H7 (cell line): ENCODE results near the gene C2CD5. TPM values are rescaled to one million over a fixed set of nuclear protein-coding genes. Genes with fewer than 3 reads are reported as not detected.
"Not testable (repeated sequence)": the region's sequence is repeated elsewhere in the genome, so short reads cannot be mapped to it uniquely, and the experiment has no call there.

ENCODE experiments used
- DNase-seq: peaks from one replicate; pipeline ENCODE4 v3.0.0; 2012
- H3K27me3 ChIP-seq: 2 replicates; pipeline ENCODE4 v1.6.0; 2011; ENCODE audit warnings: mild to moderate bottlenecking, low read length; ENCODE audit not compliant: control insufficient read depth, insufficient read depth
- H3K36me3 ChIP-seq: replicated peaks from 2 replicates; pipeline ENCODE4 v1.5.1; 2011; ENCODE audit warnings: low read length; ENCODE audit not compliant: control insufficient read depth, insufficient read depth
- H3K4me3 ChIP-seq: 2 replicates; pipeline ENCODE4 v1.5.1; 2011; ENCODE audit warnings: low read depth, mild to moderate bottlenecking, control low read depth, low read length, moderate library complexity; ENCODE audit not compliant: insufficient read depth
- total RNA-seq: library from RNA; depleted of rRNA; stranded (reverse); fragments of >200 nt; shearing (Covaris generic); gene quantifications from 2 replicates; pipeline ENCODE4 v1.2.3, GENCODE V29; 2014

The C2CD5 gene
- total RNA-seq, 1 experiment from 2014 or later, result 16.2 TPM

- Histone ChIP-seq H3K27me3 (no peaks in the 10 kb centered on the region), H3K4me3 (no peak overlapping the region), H3K36me3 (peaks cover 10% of the 10 kb centered on the region)
- DNase-seq, result no peak
Observed at GRCh38 chr12:22525426-22525825, 18.9 kb downstream of the C2CD5 start.

- no peak for DNase-seq
- peaks cover 5% of the 10 kb centered on the region for H3K36me3 ChIP-seq
- H3K27me3 ChIP-seq, result no peaks in the 10 kb centered on the region
- no peak overlapping the region for H3K4me3 ChIP-seq
Observed at GRCh38 chr12:22518998-22519397, 25.3 kb downstream of the C2CD5 start.

GRCh38 chr12:22518060-22518719 is 26.2 kb downstream of the C2CD5 start:
- Histone ChIP-seq H3K27me3 (no peaks in the 10 kb centered on the region), H3K36me3 (peaks cover 3% of the 10 kb centered on the region), H3K4me3 (no peak overlapping the region)
- no peak for DNase-seq

- Histone ChIP-seq H3K4me3 (no peak overlapping the region), H3K27me3 (no peaks in the 10 kb centered on the region), H3K36me3 (peaks cover 3% of the 10 kb centered on the region)
- DNase-seq, result no peak
Observed at GRCh38 chr12:22514875-22515274, 29.5 kb downstream of the C2CD5 start.

GRCh38 chr12:22505826-22506225 is 38.5 kb downstream of the C2CD5 start:
- no peak for DNase-seq
- Histone ChIP-seq H3K27me3 (no peaks in the 10 kb centered on the region), H3K4me3 (no peak overlapping the region), H3K36me3 (peaks cover 2% of the 10 kb centered on the region)

- no peak overlapping the region for H3K4me3 ChIP-seq
- H3K36me3 ChIP-seq, result no peaks in the 10 kb centered on the region
- no peak for DNase-seq
- H3K27me3 ChIP-seq, result no peaks in the 10 kb centered on the region
Observed at GRCh38 chr12:22500100-22500499, 44.2 kb downstream of the C2CD5 start.

GRCh38 chr12:22499445-22499844 is 44.9 kb downstream of the C2CD5 start:
- Histone ChIP-seq H3K27me3 (no peaks in the 10 kb centered on the region), H3K4me3 (no peak overlapping the region), H3K36me3 (no peaks in the 10 kb centered on the region)
- no peak for DNase-seq

- no peaks in the 10 kb centered on the region; the same call in none of the 2 replicates for H3K36me3 ChIP-seq
- DNase-seq, result no peak
- no peaks in the 10 kb centered on the region for H3K27me3 ChIP-seq
Observed at GRCh38 chr12:22494319-22494718, 50.0 kb downstream of the C2CD5 start.

GRCh38 chr12:22491034-22491433 is 53.3 kb downstream of the C2CD5 start:
- DNase-seq, result no peak
- Histone ChIP-seq H3K36me3 (no peaks in the 10 kb centered on the region; the same call in none of the 2 replicates), H3K4me3 (no peak overlapping the region), H3K27me3 (no peaks in the 10 kb centered on the region)

More at GRCh38 chr12:22494319-22494718, 50.0 kb downstream of the C2CD5 start:
- no peak overlapping the region for H3K4me3 ChIP-seq

GRCh38 chr12:22488478-22488877 is 55.9 kb downstream of the C2CD5 start:
- peaks cover 6% of the 10 kb centered on the region for H3K36me3 ChIP-seq
- no peak for DNase-seq
- H3K27me3 ChIP-seq, result no peaks in the 10 kb centered on the region
- H3K4me3 ChIP-seq, result no peak overlapping the region

- H3K4me3 ChIP-seq, H3K36me3 ChIP-seq, H3K27me3 ChIP-seq, DNase-seq: not testable (repeated sequence)
Observed at GRCh38 chr12:22487683-22488082, 56.7 kb downstream of the C2CD5 start.

GRCh38 chr12:22481547-22482104 is 62.7 kb downstream of the C2CD5 start:
- Histone ChIP-seq H3K36me3 (peaks cover 7% of the 10 kb centered on the region), H3K27me3 (no peaks in the 10 kb centered on the region), H3K4me3 (no peak overlapping the region)
- DNase-seq, result no peak

GRCh38 chr12:22480814-22481213 is 63.5 kb downstream of the C2CD5 start:
- not testable (repeated sequence) for H3K27me3 ChIP-seq, H3K4me3 ChIP-seq, H3K36me3 ChIP-seq, DNase-seq

GRCh38 chr12:22480016-22480415 is 64.3 kb downstream of the C2CD5 start:
- Histone ChIP-seq H3K36me3 (peaks cover 7% of the 10 kb centered on the region), H3K27me3 (no peaks in the 10 kb centered on the region), H3K4me3 (no peak overlapping the region)
- no peak for DNase-seq

GRCh38 chr12:22477894-22478287 is 66.5 kb downstream of the C2CD5 start:
- DNase-seq, result no peak
- H3K4me3 ChIP-seq, result no peak overlapping the region
- no peaks in the 10 kb centered on the region for H3K27me3 ChIP-seq
- H3K36me3 ChIP-seq, result peaks cover 3% of the 10 kb centered on the region; the same call in 1 of the 2 replicates
